ENCODE results near the gene PNPLA5. TPM values are rescaled to one million over a fixed set of nuclear protein-coding genes. Genes with fewer than 3 reads are reported as not detected.

PNPLA5 gene
- polyA plus RNA-seq, 6 donors from 2014 or later, result not detected

- no peaks in the 10 kb centered on the region for H3K4me1 Mint-ChIP-seq
- no peak overlapping the region for H3K4me3 Mint-ChIP-seq
- ATAC-seq (ENCODE audit: low read depth in 2 of 2) (no peak), DNase-seq (no peak)
- peaks cover 32 to 55% (median 48%) of the 10 kb centered on the region in 3 donors for H3K27me3 Mint-ChIP-seq
- H3K9me3 Mint-ChIP-seq, result peaks cover 5 to 17% (median 15%) of the 10 kb centered on the region in 7 donors
- peaks cover 0 to 9% of the 10 kb centered on the region in 2 donors for H3K36me3 Mint-ChIP-seq
- H3K27ac Mint-ChIP-seq, result peak overlapping the region in 1 of 6 donors; percentile 68
These were observed 38.4 kb downstream of the PNPLA5 start for GRCh38 chr22:43853328-43853931.

GRCh38 chr22:43852573-43853327 is 39.1 kb downstream of the PNPLA5 start:
- peak overlapping the region in 1 of 6 donors; percentile 7 for H3K27ac Mint-ChIP-seq
- no peak for ATAC-seq (ENCODE audit: low read depth in 2 of 2)
- no peak for DNase-seq
- H3K36me3 Mint-ChIP-seq, result peaks cover 0 to 9% of the 10 kb centered on the region in 2 donors
- H3K9me3 Mint-ChIP-seq, result peaks cover 5 to 17% (median 14%) of the 10 kb centered on the region in 7 donors
- no peak overlapping the region for H3K4me3 Mint-ChIP-seq
- peaks cover 32 to 55% (median 45%) of the 10 kb centered on the region in 3 donors for H3K27me3 Mint-ChIP-seq
- H3K4me1 Mint-ChIP-seq, result no peaks in the 10 kb centered on the region

- Mint-ChIP-seq H3K36me3 (peaks cover 0 to 5% of the 10 kb centered on the region in 2 donors), H3K27me3 (peaks cover 24 to 54% (median 41%) of the 10 kb centered on the region in 3 donors), H3K4me3 (no peak overlapping the region), H3K9me3 (peaks cover 3 to 14% (median 6%) of the 10 kb centered on the region in 7 donors), H3K4me1 (no peaks in the 10 kb centered on the region), H3K27ac (peak overlapping the region in 1 of 6 donors; percentile 59)
- no peak for DNase-seq
- no peak for ATAC-seq (ENCODE audit: low read depth in 2 of 2)
These were observed 39.9 kb downstream of the PNPLA5 start for GRCh38 chr22:43851979-43852307.

DNA sequence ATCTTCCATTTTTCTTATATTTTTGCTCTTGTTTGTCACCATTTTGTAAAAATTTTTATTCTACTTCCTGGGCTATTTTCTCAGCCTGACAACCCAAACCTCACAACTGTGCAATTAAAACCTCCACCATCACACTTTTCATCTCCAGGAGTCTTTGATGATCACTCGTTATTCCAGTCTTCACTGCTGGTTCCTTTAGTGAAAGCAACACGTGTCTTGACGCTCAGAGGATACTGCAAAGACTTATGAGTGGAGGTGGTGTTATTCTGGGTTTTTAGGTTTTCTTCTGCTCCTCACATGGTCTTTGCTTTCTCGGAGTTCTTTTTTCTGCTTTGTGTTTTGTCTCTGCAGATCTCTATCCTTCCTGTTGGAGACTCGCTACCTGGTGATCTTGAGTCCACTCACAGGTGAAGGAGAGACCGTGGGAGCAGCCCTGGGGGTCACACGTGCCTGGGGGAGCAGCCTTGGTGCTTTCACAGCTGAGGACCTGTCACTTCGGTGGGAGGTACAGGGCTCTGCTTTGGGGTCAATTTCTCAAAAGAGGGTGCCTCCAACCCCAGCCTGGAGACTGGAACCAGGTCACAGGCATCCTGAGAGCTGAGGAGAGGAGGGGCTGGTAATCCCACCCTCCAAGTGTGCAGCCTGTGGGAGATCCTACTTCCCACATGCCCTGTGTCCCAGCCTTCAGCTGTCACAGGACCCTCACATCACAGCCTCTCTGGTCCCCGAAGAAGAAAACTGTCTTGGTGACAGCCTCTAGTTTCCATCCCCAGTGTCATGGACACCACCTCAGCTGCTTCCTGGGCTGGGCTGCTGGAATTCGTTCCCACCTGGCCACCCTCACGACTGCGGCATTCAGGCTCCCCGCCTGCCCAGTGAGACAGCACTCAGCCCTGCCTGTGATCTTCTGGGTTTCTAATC is 40.5 kb downstream of the PNPLA5 start:
- DNase-seq (no peak), ATAC-seq (ENCODE audit: low read depth in 2 of 2) (no peak)
- no peaks in the 10 kb centered on the region for H3K36me3 Mint-ChIP-seq
- H3K4me1 Mint-ChIP-seq, result no peaks in the 10 kb centered on the region
- H3K4me3 Mint-ChIP-seq, result no peak overlapping the region
- H3K27me3 Mint-ChIP-seq, result peaks cover 18 to 49% (median 35%) of the 10 kb centered on the region in 3 donors
- H3K27ac Mint-ChIP-seq, result peak overlapping the region in 2 of 6 donors; percentile 12 to 59
- H3K9me3 Mint-ChIP-seq, result peaks cover 0 to 8% (median 2%) of the 10 kb centered on the region in 7 donors

DNA sequence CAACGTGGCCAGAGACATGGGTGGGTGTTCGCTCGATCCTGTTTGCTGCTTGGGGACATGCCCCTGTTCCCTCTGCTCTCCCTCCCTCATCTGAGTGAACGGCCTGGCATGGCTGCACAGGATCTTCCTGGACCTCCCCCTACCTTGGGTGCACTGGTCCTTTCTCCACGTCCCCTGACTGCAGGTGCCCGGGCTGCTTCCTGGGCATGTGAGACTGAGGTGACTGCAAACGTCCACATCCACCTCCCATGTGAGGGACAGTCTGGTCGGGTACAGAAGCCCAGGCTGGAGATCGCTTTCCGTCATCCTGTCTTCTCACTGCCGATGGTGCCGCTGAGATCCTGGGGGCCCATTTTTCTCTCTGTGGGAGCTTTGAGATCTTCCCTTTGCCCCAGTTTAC is 41.3 kb downstream of the PNPLA5 start:
- no peak overlapping the region for H3K4me3 Mint-ChIP-seq
- peaks cover 0 to 1% (median 0%) of the 10 kb centered on the region in 7 donors for H3K9me3 Mint-ChIP-seq
- peaks cover 16 to 54% (median 31%) of the 10 kb centered on the region in 3 donors for H3K27me3 Mint-ChIP-seq
- H3K36me3 Mint-ChIP-seq, result no peaks in the 10 kb centered on the region
- ATAC-seq (ENCODE audit: low read depth in 2 of 2), result no peak
- peaks cover 0 to under 1% (median 0%) of the 10 kb centered on the region in 3 donors for H3K4me1 Mint-ChIP-seq
- H3K27ac Mint-ChIP-seq, result no peak overlapping the region
- no peak for DNase-seq

GRCh38 chr22:43849731-43850130 is 42.1 kb downstream of the PNPLA5 start:
- Mint-ChIP-seq H3K4me1 (peaks cover 0 to 5% (median 0%) of the 10 kb centered on the region in 3 donors), H3K27me3 (peaks cover 16 to 54% (median 30%) of the 10 kb centered on the region in 3 donors), H3K4me3 (no peak overlapping the region), H3K36me3 (no peaks in the 10 kb centered on the region), H3K27ac (no peak overlapping the region), H3K9me3 (no peaks in the 10 kb centered on the region)
- ATAC-seq (ENCODE audit: low read depth in 2 of 2), result no peak
- no peak for DNase-seq

DNA sequence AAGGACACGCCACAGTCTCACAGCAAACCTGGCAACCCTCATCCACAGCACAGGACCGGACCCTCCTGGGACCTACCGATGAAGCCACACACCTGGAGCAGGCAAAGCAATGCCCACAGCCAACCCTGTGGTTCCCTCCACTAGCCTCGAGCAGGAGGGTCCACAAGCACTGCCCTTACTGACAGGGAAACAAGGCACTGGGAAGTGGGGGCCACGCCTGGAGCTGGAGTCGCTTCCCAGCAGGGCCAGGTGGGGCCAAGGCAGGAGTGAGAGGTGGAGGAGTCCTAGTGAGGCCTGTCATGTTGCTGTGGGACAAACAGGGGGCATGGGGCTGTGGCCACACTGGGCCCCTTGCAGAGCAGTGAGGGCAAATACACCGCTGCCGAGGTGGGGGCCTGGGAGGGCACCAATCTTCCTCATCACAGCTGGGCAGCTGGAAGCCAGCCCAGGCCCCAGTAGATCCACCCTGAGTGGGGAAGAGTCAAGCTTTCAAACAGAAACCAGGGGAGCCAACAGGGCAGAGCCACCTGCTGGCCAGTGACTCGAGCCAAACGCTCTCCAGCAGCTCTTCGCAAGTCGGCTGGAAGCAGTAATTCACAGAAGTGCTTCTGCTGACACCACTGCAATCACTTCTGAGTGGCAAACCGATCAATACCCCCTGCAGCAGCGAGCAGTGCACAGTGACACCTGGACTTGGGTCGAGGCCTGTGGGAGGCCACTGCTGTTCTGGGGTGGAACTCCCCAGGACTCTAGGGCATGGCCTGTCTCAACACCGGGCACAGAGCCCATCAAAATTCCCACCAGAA is 43.2 kb downstream of the PNPLA5 start:
- Mint-ChIP-seq H3K36me3 (no peaks in the 10 kb centered on the region), H3K4me3 (no peak overlapping the region), H3K27ac (no peak overlapping the region), H3K9me3 (no peaks in the 10 kb centered on the region), H3K4me1 (peaks cover 0 to 5% (median 0%) of the 10 kb centered on the region in 3 donors), H3K27me3 (peaks cover 16 to 54% (median 32%) of the 10 kb centered on the region in 3 donors)
- DNase-seq (no peak), ATAC-seq (ENCODE audit: low read depth in 2 of 2) (no peak)

DNA sequence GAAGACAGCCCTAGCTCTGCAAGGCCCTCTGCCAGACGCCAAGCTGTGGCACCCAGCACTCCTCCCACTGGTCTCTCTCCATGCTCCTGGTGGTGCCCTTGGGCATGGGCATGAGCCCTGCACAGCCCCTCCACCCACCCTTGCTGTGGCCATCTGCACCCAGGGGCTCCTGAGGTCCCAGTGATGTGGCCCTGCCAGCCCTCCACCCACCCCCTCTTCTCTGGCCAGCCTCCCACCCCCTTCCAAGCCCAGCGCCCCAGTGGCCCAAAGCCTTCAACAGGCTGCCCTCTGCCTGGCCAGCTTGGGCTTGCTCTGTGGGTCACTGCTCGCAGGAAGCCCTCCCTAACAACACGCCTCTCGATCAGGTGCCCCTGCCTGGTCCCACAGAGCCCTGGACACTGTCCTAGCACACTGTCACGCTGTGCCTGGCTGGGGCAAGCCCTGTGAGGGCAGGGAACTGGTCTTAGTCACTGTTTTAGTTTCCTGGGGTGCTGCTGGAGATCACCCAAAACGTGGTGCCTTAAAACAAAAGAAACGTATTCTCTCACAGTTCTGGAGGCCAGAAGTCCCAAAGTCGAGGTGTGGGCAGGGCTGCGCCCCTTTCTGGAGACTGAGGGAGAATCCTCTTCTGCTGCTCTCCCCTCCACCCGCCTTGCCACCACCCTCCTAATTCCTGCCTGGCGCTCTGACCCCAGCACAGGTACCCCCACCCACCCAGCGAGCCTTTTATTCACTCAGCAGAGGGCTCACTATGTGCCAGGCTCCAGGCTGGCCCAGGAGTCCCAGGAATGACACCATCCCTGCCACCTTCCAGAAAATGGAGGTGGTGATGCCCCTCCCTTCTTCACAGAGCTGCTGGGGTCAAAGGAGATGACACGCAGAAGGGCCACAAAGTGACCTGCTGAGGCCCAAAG is 44.2 kb downstream of the PNPLA5 start:
- H3K4me3 Mint-ChIP-seq, result no peak overlapping the region
- H3K4me1 Mint-ChIP-seq, result peaks cover 0 to 5% (median 0%) of the 10 kb centered on the region in 3 donors
- no peaks in the 10 kb centered on the region for H3K9me3 Mint-ChIP-seq
- H3K27me3 Mint-ChIP-seq, result peaks cover 16 to 47% (median 26%) of the 10 kb centered on the region in 3 donors
- H3K27ac Mint-ChIP-seq, result no peak overlapping the region
- H3K36me3 Mint-ChIP-seq, result no peaks in the 10 kb centered on the region
- no peak for ATAC-seq (ENCODE audit: low read depth in 2 of 2)
- no peak for DNase-seq

DNA sequence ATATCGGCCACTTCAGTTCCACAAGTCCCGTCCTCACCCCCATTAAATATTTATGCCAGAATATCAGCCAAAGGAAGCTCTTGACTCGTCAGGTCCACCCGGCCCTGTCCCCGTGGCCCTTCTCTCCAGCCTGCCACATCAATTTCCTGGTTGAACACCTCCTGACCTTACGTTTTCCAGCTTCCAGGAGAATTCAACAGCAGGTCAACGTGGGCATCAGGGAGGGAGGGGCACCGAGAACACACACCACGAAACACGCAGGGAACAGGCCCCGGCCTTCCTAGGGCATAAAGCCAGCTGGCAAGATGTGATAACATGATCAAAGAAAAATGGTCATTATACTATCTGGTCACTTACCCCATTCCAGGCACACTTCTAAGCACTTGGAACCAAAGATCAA is 44.8 kb downstream of the PNPLA5 start:
- peaks cover 15 to 43% (median 24%) of the 10 kb centered on the region in 3 donors for H3K27me3 Mint-ChIP-seq
- no peaks in the 10 kb centered on the region for H3K9me3 Mint-ChIP-seq
- H3K27ac Mint-ChIP-seq, result peak overlapping the region in 1 of 6 donors; percentile 64
- DNase-seq (no peak), ATAC-seq (ENCODE audit: low read depth in 2 of 2) (no peak)
- no peak overlapping the region for H3K4me3 Mint-ChIP-seq
- H3K4me1 Mint-ChIP-seq, result peaks cover 0 to 5% (median 0%) of the 10 kb centered on the region in 3 donors
- H3K36me3 Mint-ChIP-seq, result no peaks in the 10 kb centered on the region

- no peak for DNase-seq
- Mint-ChIP-seq H3K27me3 (peaks cover 9 to 33% (median 19%) of the 10 kb centered on the region in 3 donors), H3K9me3 (no peaks in the 10 kb centered on the region), H3K4me1 (peaks cover 0 to 5% (median 0%) of the 10 kb centered on the region in 3 donors), H3K27ac (peak overlapping the region in 2 of 6 donors; percentile 24 to 71), H3K4me3 (no peak overlapping the region), H3K36me3 (no peaks in the 10 kb centered on the region)
- ATAC-seq (ENCODE audit: low read depth in 2 of 2), result no peak
These were observed 45.8 kb downstream of the PNPLA5 start for GRCh38 chr22:43845981-43846380.

DNA sequence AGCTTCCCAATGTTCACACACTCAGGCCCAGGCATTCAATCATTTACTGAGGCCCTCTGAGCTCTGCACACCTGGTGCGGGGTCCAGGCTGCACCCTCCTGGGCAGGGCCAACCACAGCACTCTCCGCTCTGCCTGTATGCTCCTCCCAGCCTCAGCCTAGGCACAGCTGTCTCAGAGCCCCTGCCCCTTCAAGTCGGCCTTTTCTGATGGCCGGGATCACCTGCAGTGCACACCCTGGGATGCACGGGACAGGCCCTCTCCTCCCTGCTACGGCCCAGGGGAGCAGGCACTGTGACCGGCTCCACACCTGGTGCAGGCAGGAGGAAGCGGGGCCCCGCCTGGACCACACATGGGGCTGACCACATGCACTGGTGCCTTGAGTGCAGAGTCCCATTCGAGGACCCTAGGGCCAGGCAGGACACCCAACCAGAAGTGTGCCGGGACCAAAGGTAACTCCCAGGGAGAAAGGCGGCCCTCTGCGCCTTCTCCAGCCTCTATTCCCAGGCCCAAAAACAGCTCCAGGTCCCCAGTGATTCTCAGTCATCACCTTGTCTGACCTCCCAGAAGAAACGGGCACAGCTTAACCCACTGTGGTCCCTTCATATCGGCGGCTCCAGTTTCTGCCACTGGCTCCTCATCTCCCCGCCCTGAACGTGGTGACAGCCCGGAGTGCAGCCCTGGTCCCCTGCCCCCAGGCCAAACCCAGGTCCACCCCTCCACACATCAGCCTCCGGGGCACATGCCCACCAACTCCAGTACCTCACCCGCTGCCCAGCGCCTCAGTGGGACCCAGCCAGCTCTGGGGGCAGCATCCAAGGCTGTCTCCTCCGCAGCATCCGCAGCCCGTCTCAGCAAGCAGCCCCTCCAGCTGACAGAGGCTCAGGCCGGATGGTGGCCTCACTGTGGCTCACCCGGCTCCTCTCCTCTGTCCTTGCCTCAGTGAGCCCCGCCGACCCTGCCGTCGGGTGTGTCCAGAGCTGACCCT is 47.0 kb downstream of the PNPLA5 start:
- Mint-ChIP-seq H3K27ac (peak overlapping the region in 1 of 6 donors; percentile 65), H3K27me3 (peaks cover 7 to 30% (median 19%) of the 10 kb centered on the region in 3 donors), H3K4me3 (no peak overlapping the region), H3K9me3 (no peaks in the 10 kb centered on the region), H3K4me1 (peaks cover 0 to 5% (median 0%) of the 10 kb centered on the region in 3 donors), H3K36me3 (no peaks in the 10 kb centered on the region)
- ATAC-seq (ENCODE audit: low read depth in 2 of 2), result no peak
- DNase-seq, result no peak

All from naive B cell (primary cell).